SU-DHL-6 (cell line): ENCODE measurements around the gene DLL1.

Experiments used
- H2AFZ ChIP-seq: fragments of 200-600 bp; sonication (generic); 2 replicates; pipeline ENCODE4 v1.6.1; 2014; ENCODE audit warnings: low read depth, mild to moderate bottlenecking, moderate library complexity, mixed read lengths, antibody characterized with exemption, low read length; ENCODE audit not compliant: severe bottlenecking
- H3F3A ChIP-seq: fragments of 200-600 bp; shearing (Covaris generic); 2 replicates; pipeline ENCODE4 v1.6.0; 2016; ENCODE audit warnings: antibody characterized with exemption, mild to moderate bottlenecking; ENCODE audit not compliant: insufficient read depth
- H3K27ac ChIP-seq: fragments of 200-600 bp; sonication (generic); 2 replicates; pipeline ENCODE4 v1.5.1; 2016; ENCODE audit warnings: low read depth, mild to moderate bottlenecking, low read length, moderate library complexity, mixed read lengths
- H3K27me3 ChIP-seq: fragments of 200-600 bp; sonication (generic), shearing (Covaris generic); 2 replicates; pipeline ENCODE4 v1.6.0; 2014; ENCODE audit warnings: mild to moderate bottlenecking, low read length
- H3K36me3 ChIP-seq: fragments of 200-600 bp; sonication (generic); 2 replicates; pipeline ENCODE4 v1.6.1; 2014; ENCODE audit warnings: mild to moderate bottlenecking, low read length, mixed read lengths
- H3K4me2 ChIP-seq: fragments of 300-600, 200-600 bp; shearing (Covaris generic), sonication (generic); 2 replicates; pipeline ENCODE4 v1.6.0; 2014; ENCODE audit warnings: low read length, low read depth, mild to moderate bottlenecking; ENCODE audit not compliant: poor library complexity, severe bottlenecking
- H3K4me3 ChIP-seq: fragments of 200-600 bp; sonication (generic); 2 replicates; pipeline ENCODE4 v1.5.1; 2014; ENCODE audit warnings: antibody characterized with exemption, low read length, mild to moderate bottlenecking, mixed read lengths; ENCODE audit not compliant: insufficient read depth, poor library complexity, severe bottlenecking
- H3K79me2 ChIP-seq: fragments of 200-600 bp; sonication (generic); 2 replicates; pipeline ENCODE4 v1.6.1; 2014; ENCODE audit warnings: mild to moderate bottlenecking, low read length, moderate library complexity; ENCODE audit not compliant: insufficient read depth
- H3K9ac ChIP-seq: fragments of 200-600 bp; sonication (generic); 2 replicates; pipeline ENCODE4 v1.7.0; 2014; ENCODE audit warnings: mild to moderate bottlenecking, low read length
- H3K9me2 ChIP-seq: fragments of 200-600 bp; sonication (generic); replicated peaks from 2 replicates; pipeline ENCODE4 v1.6.1; 2014; ENCODE audit warnings: low read length; ENCODE audit not compliant: insufficient read depth
- H3K9me3 ChIP-seq: fragments of 200-600 bp; sonication (generic); 2 replicates; pipeline ENCODE4 v1.6.1; 2014; ENCODE audit warnings: low read length, mixed read lengths; ENCODE audit not compliant: insufficient read depth
- H4K20me1 ChIP-seq: fragments of 200-600 bp; sonication (generic); 2 replicates; pipeline ENCODE4 v1.6.1; 2014; ENCODE audit warnings: low read depth, mild to moderate bottlenecking, antibody characterized with exemption, low read length, moderate library complexity, mixed read lengths
- EZH2phosphoT487 ChIP-seq: fragments of 200-600 bp; sonication (generic), shearing (Covaris generic); conservative IDR thresholded peaks from 2 replicates; pipeline ENCODE4 v1.6.1; 2018; ENCODE audit warnings: mild to moderate bottlenecking, antibody characterized with exemption, low read length, moderate library complexity, mixed read lengths
- TF ChIP-seq, protein P1 (sequence below): fragments of 200-600 bp; sonication (generic); IDR thresholded peaks from one replicate; pipeline ENCODE4 v1.5.1; 2017; ENCODE audit warnings: antibody characterized with exemption, mild to moderate bottlenecking, low read length, moderate library complexity; ENCODE audit not compliant: insufficient read depth, poor library complexity, severe bottlenecking

The DLL1 gene

DNA sequence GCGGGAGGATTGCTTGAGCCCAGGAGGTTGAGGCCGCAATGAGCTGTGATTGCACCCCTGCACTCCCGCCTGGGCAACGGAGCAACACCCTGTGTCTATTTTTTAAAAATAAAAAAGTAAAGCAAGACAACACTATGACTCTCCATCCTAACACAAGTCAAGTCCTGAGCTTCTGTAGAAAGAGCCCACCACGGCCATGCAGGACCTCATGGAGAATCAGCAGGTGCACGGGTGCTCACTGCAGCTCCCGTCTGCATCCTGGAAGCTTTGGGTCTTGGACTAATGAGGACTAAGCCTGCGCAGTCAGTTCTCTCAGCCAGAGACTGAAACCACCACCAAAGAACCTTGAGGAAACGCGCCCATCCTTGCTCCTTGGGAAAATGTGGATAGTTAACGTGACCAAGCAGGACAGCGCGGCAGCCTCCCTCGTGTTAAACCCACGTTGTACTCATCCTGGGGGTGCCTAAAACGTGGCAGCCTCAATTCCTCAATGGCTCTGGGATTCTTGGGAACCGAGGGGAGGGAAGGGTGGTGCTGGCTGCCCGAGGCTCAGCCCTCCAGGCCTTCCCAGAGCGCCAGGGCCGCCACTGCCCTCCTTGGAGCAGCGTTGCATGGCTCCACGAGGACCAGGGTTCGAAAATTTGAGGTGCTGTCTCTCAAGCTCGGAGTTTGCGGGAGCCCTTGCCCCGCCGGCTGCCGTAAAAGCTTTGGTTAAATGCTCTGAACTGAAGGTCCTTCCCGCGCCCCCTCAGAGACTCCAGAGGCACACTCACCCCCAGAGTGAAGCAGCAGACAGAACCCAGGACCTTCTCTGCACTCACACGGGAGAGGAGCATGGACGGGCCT is 29.0 kb downstream of the DLL1 start:
- H3K27ac ChIP-seq, result no peak overlapping the region
- H3K9me2 ChIP-seq, result no peaks in the 10 kb centered on the region
- TF ChIP-seq EZH2phosphoT487, result no peak
- TF ChIP-seq, protein P1, sequence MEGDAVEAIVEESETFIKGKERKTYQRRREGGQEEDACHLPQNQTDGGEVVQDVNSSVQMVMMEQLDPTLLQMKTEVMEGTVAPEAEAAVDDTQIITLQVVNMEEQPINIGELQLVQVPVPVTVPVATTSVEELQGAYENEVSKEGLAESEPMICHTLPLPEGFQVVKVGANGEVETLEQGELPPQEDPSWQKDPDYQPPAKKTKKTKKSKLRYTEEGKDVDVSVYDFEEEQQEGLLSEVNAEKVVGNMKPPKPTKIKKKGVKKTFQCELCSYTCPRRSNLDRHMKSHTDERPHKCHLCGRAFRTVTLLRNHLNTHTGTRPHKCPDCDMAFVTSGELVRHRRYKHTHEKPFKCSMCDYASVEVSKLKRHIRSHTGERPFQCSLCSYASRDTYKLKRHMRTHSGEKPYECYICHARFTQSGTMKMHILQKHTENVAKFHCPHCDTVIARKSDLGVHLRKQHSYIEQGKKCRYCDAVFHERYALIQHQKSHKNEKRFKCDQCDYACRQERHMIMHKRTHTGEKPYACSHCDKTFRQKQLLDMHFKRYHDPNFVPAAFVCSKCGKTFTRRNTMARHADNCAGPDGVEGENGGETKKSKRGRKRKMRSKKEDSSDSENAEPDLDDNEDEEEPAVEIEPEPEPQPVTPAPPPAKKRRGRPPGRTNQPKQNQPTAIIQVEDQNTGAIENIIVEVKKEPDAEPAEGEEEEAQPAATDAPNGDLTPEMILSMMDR, result no peak
- no peak overlapping the region for H3K9ac ChIP-seq
- H3K4me3 ChIP-seq, result no peak overlapping the region
- H3K4me2 ChIP-seq, result no peak overlapping the region
- no peaks in the 10 kb centered on the region for H3K9me3 ChIP-seq
- no peaks in the 10 kb centered on the region for H4K20me1 ChIP-seq
- H3K79me2 ChIP-seq, result no peaks in the 10 kb centered on the region
- H3F3A ChIP-seq, result no peaks in the 10 kb centered on the region
- no peak overlapping the region for H2AFZ ChIP-seq
- H3K36me3 ChIP-seq, result no peaks in the 10 kb centered on the region
- H3K27me3 ChIP-seq, result no peaks in the 10 kb centered on the region

DNA sequence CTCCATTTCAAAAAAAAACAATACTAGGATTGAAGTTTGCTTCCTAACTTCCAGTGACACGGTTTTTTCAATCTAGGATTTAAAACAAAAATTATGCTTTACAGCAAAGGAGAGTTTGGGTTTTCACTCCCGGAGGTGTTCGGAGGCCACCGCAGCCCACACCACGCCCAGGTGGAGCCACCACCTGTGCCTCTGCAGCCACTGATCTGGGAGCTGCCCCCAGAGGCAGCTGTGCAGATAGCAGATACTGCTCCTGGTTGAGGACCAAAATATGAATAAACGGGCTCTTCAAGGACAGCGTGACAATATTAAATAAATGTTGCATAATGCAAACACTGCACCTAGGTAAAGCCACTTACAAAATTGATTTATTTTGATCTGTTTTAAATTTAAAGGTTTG is 30.2 kb downstream of the DLL1 start:
- Histone ChIP-seq H3K4me3 (no peak overlapping the region), H4K20me1 (no peaks in the 10 kb centered on the region), H3K9me2 (no peaks in the 10 kb centered on the region), H3K27ac (no peak overlapping the region), H3K27me3 (no peaks in the 10 kb centered on the region), H3K9ac (no peak overlapping the region), H3F3A (no peaks in the 10 kb centered on the region), H3K9me3 (no peaks in the 10 kb centered on the region), H3K36me3 (no peaks in the 10 kb centered on the region), H3K4me2 (no peak overlapping the region), H2AFZ (no peak overlapping the region), H3K79me2 (no peaks in the 10 kb centered on the region)
- TF ChIP-seq, protein P1, result no peak
- TF ChIP-seq EZH2phosphoT487, result no peak

DNA sequence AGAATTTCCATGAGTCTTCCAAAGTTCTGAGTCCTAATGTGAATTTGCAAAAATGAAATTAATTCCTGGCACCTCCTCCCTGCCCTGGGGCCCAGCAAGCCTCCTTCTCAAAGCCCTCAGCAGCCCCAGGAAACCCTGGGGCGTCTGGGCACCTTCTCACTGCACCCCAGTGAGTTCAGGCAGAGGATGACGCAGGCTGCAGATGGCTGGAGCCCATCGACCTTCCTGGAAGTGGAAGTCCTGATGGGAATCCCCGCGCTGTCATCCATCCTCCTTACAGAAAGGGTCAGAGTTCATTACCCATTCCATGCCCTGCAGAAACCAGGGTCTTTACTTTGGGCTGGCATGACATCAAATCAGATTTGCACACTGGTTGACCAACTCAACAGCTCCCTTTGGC is 31.6 kb downstream of the DLL1 start:
- TF ChIP-seq, protein P1, result no peak
- TF ChIP-seq EZH2phosphoT487, result no peak
- Histone ChIP-seq H3K9me3 (no peaks in the 10 kb centered on the region), H3K9me2 (no peaks in the 10 kb centered on the region), H3K4me2 (no peak overlapping the region), H3K79me2 (no peaks in the 10 kb centered on the region), H3K27ac (no peak overlapping the region), H2AFZ (no peak overlapping the region), H4K20me1 (no peaks in the 10 kb centered on the region), H3K27me3 (no peaks in the 10 kb centered on the region), H3K4me3 (no peak overlapping the region), H3F3A (no peaks in the 10 kb centered on the region), H3K36me3 (no peaks in the 10 kb centered on the region), H3K9ac (no peak overlapping the region)
